ENCODE measurements around the gene TTC23.

TTC23 gene

GRCh38 chr15:99213187-99213811 lies 36.1 kb downstream of the TTC23 start:
- TF ChIP-seq CTCF (IDR thresholded peaks at IDR 0.05; ENCODE audit: low read depth, low read length) = peak; percentile 80

GRCh38 chr15:99212406-99212805 lies 37.0 kb downstream of the TTC23 start:
- H3K4me3 ChIP-seq (ENCODE audit: low read depth, low read length) = no peak overlapping the region
- TF ChIP-seq CTCF (IDR thresholded peaks at IDR 0.05; ENCODE audit: low read depth, low read length) = no peak

More at GRCh38 chr15:99213187-99213811, 36.1 kb downstream of the TTC23 start:
- no peak overlapping the region for H3K4me3 ChIP-seq (ENCODE audit: low read depth, low read length)

GRCh38 chr15:99211926-99212325 lies 37.5 kb downstream of the TTC23 start:
- H3K4me3 ChIP-seq (ENCODE audit: low read depth, low read length) = no peak overlapping the region
- TF ChIP-seq CTCF (IDR thresholded peaks at IDR 0.05; ENCODE audit: low read depth, low read length) = no peak

- no peak overlapping the region for H3K4me3 ChIP-seq (ENCODE audit: low read depth, low read length)
- no peak for TF ChIP-seq CTCF (IDR thresholded peaks at IDR 0.05; ENCODE audit: low read depth, low read length)
Observed at GRCh38 chr15:99210334-99210733, 39.0 kb downstream of the TTC23 start.

GRCh38 chr15:99209326-99209725 lies 40.1 kb downstream of the TTC23 start:
- H3K4me3 ChIP-seq (ENCODE audit: low read depth, low read length) = no peak overlapping the region
- TF ChIP-seq CTCF (IDR thresholded peaks at IDR 0.05; ENCODE audit: low read depth, low read length) = no peak

GRCh38 chr15:99207672-99208071 lies 41.7 kb downstream of the TTC23 start:
- H3K4me3 ChIP-seq (ENCODE audit: low read depth, low read length) = no peak overlapping the region
- no peak for TF ChIP-seq CTCF (IDR thresholded peaks at IDR 0.05; ENCODE audit: low read depth, low read length)

- H3K4me3 ChIP-seq (ENCODE audit: low read depth, low read length) = no peak overlapping the region
- no peak for TF ChIP-seq CTCF (IDR thresholded peaks at IDR 0.05; ENCODE audit: low read depth, low read length)
Observed at GRCh38 chr15:99202176-99202552, 47.2 kb downstream of the TTC23 start.

All from WI38 (cell line).